T-helper 1 cell treated with Interleukin-12 subunit alpha and Interleukin-12 subunit beta and Interleukin-4 antibody, amounts not matched to agents 30 μg/mL and 1 μg/mL, for 36 hours (primary cell): ENCODE data around the gene MPZ.
"Not testable (repeated sequence)": the region's sequence is repeated elsewhere in the genome, so short reads cannot be mapped to it uniquely, and the experiment has no call there.

ENCODE experiments used
- H3K27ac Mint-ChIP-seq: one replicate; pipeline ENCODE4 v1.8.0; 2021; ENCODE audit warnings: mild to moderate bottlenecking, mixed read lengths
- H3K27me3 Mint-ChIP-seq: one replicate; pipeline ENCODE4 v1.8.0; 2021; ENCODE audit warnings: low read depth, mixed read lengths
- H3K36me3 Mint-ChIP-seq: one replicate; pipeline ENCODE4 v1.8.0; 2021; ENCODE audit warnings: low read depth, mixed read lengths
- H3K4me1 Mint-ChIP-seq: one replicate; pipeline ENCODE4 v1.8.0; 2021; ENCODE audit warnings: low read depth, mixed read lengths
- H3K4me3 Mint-ChIP-seq: one replicate; pipeline ENCODE4 v1.8.0; 2021; ENCODE audit warnings: mild to moderate bottlenecking, moderate library complexity, mixed read lengths
- H3K9me3 Mint-ChIP-seq: one replicate; pipeline ENCODE4 v1.8.0; 2021; ENCODE audit warnings: mixed read lengths

The MPZ gene

GRCh38 chr1:161309868-161310267 is at the start of gene MPZ:
Gene MPZ, minus strand, starts transcription at chr1:161309968. Its CDS starts 63 bp downstream, at chr1:161309905.
- no peaks in the 10 kb centered on the region for H3K9me3 Mint-ChIP-seq
- no peaks in the 10 kb centered on the region for H3K27me3 Mint-ChIP-seq
- no peak within 1 kb of the TSS for H3K27ac Mint-ChIP-seq
- H3K36me3 Mint-ChIP-seq: peaks cover 8% of the 10 kb centered on the region
- no peak within 1 kb of the TSS for H3K4me3 Mint-ChIP-seq
- H3K4me1 Mint-ChIP-seq: peaks cover 34% of the 10 kb centered on the region

DNA sequence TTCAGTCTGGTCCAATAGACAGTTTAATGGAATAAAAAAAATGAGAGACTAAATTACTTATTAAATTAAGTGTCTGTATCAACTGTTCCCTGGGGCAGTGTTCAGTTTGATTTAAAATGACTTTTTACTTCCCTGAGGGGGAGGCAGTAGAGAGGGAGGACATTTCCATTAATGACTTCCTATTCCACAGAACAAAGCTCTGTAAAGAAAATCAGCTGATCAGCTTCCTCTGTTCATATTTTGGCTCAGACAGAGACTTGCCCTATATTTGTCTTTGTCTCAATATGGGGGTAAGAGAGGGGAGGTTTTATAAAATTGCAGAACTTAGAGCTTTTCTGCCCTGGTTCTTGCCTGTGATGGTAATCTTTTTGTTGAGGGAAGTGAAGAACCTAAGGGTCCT is 49.5 kb upstream of the MPZ start:
- H3K27me3 Mint-ChIP-seq: no peaks in the 10 kb centered on the region
- H3K27ac Mint-ChIP-seq: peak overlapping the region; percentile 22
- H3K4me3 Mint-ChIP-seq: no peak overlapping the region
- H3K4me1 Mint-ChIP-seq: peaks cover 7% of the 10 kb centered on the region
- peaks cover 23% of the 10 kb centered on the region for H3K36me3 Mint-ChIP-seq
- H3K9me3 Mint-ChIP-seq: no peaks in the 10 kb centered on the region

DNA sequence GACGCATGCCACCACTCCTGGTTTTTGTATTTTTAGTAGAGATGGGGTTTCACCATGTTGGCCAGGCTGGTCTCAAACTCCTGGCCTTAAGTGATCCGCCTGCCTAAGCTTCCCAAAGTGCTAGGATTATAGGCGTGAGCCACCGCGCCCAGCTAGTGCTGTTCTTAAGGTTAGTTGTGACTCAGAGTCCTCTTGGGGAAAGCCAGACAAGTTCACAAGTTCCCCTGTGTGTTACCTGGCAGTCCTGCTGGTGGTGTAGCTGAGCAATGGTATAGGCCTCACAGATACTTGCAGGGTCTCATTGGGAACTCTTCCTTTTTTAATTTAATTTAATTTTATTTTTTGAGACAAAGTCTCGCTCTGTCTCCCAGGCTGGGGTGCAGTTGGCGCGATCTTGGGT is 47.3 kb upstream of the MPZ start:
- H3K4me3 Mint-ChIP-seq: no peak overlapping the region
- H3K36me3 Mint-ChIP-seq: peaks cover 15% of the 10 kb centered on the region
- peaks cover 8% of the 10 kb centered on the region for H3K4me1 Mint-ChIP-seq
- no peaks in the 10 kb centered on the region for H3K27me3 Mint-ChIP-seq
- H3K9me3 Mint-ChIP-seq: no peaks in the 10 kb centered on the region
- H3K27ac Mint-ChIP-seq: no peak overlapping the region

GRCh38 chr1:161351482-161351881 is 41.7 kb upstream of the MPZ start:
- H3K4me1 Mint-ChIP-seq: peaks cover 7% of the 10 kb centered on the region
- H3K27me3 Mint-ChIP-seq: no peaks in the 10 kb centered on the region
- no peak overlapping the region for H3K27ac Mint-ChIP-seq
- no peak overlapping the region for H3K4me3 Mint-ChIP-seq
- peaks cover 11% of the 10 kb centered on the region for H3K36me3 Mint-ChIP-seq
- H3K9me3 Mint-ChIP-seq: no peaks in the 10 kb centered on the region

DNA sequence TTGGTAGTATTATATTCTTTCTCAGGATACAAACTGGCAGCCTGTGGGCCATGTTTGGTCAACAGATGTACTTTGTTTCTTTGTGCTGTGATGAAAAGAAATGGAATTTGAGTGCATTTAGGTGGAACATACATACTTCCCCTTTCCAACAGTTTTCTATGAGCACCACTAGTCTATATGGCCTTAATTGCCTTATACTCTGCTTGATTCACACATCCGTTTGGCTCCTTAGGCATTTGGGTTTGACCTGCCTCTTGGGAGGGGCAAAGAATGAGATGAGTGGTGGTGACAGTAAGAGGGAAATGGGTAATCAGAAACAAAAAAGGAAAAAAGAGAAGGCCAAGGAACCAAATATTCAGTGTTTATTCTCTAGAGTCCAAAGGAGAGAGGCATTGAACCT is 40.9 kb upstream of the MPZ start:
- Mint-ChIP-seq H3K4me1 (peaks cover 7% of the 10 kb centered on the region), H3K4me3 (no peak overlapping the region), H3K9me3 (no peaks in the 10 kb centered on the region), H3K27me3 (no peaks in the 10 kb centered on the region), H3K36me3 (peaks cover 9% of the 10 kb centered on the region), H3K27ac (no peak overlapping the region)

DNA sequence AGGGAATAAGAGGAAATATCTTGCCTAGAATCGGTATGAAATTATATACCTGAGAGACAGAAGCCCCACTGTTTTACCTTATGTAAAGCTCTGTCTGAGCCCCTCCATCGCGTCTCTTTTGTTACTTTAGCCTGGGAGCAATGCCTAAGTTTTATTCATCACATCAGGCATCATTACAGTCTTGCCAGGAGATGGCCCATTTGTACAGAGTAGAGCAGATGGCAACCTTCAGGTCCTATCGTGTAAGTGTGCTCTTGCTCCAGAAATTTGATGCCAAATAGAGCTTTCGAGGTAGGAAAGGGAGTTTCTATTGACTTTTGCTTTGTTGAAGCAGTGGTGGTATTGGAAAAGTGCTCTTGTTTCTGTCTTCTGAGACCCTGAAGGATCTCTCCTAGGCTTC is 33.1 kb upstream of the MPZ start:
- Mint-ChIP-seq H3K9me3 (no peaks in the 10 kb centered on the region), H3K27me3 (no peaks in the 10 kb centered on the region), H3K4me1 (peaks cover 3% of the 10 kb centered on the region), H3K27ac (no peak overlapping the region), H3K4me3 (no peak overlapping the region), H3K36me3 (peaks cover 26% of the 10 kb centered on the region)

DNA sequence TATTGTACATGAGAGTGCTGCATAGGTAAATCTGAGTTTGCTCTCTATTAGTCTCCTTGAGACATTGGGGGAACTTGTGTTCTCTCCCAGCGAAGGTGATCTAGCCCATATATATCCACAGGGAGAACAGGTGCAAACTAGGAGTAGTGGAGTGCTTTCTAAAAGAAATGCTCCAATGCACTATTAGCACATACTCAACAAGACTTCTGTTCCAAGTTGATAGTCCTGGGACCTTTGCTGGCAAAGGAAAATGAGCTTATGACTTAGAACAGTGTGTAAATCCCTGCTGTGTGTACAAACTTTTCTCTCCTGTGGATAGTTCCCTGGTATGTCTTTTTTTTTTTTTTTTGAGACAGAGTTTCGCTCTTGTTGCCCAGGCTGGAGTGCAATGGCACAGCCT is 32.4 kb upstream of the MPZ start:
- Mint-ChIP-seq H3K27ac (no peak overlapping the region), H3K4me3 (no peak overlapping the region), H3K4me1 (peaks cover 3% of the 10 kb centered on the region), H3K27me3 (no peaks in the 10 kb centered on the region), H3K36me3 (peaks cover 26% of the 10 kb centered on the region), H3K9me3 (no peaks in the 10 kb centered on the region)

GRCh38 chr1:161335796-161336195 is 26.0 kb upstream of the MPZ start:
- peaks cover 29% of the 10 kb centered on the region for H3K36me3 Mint-ChIP-seq
- no peaks in the 10 kb centered on the region for H3K27me3 Mint-ChIP-seq
- H3K9me3 Mint-ChIP-seq: no peaks in the 10 kb centered on the region
- no peaks in the 10 kb centered on the region for H3K4me1 Mint-ChIP-seq
- H3K4me3 Mint-ChIP-seq: no peak overlapping the region
- H3K27ac Mint-ChIP-seq: no peak overlapping the region

GRCh38 chr1:161333166-161333565 is 23.4 kb upstream of the MPZ start:
- Mint-ChIP-seq H3K27me3 (no peaks in the 10 kb centered on the region), H3K4me1 (no peaks in the 10 kb centered on the region), H3K27ac (no peak overlapping the region), H3K9me3 (no peaks in the 10 kb centered on the region), H3K36me3 (peaks cover 34% of the 10 kb centered on the region), H3K4me3 (no peak overlapping the region)

GRCh38 chr1:161330346-161330745 is 20.6 kb upstream of the MPZ start:
- peaks cover 30% of the 10 kb centered on the region for H3K36me3 Mint-ChIP-seq
- no peaks in the 10 kb centered on the region for H3K4me1 Mint-ChIP-seq
- H3K4me3 Mint-ChIP-seq: no peak overlapping the region
- H3K27ac Mint-ChIP-seq: peak overlapping the region; percentile 16
- no peaks in the 10 kb centered on the region for H3K9me3 Mint-ChIP-seq
- H3K27me3 Mint-ChIP-seq: no peaks in the 10 kb centered on the region

GRCh38 chr1:161324020-161324419 is 14.3 kb upstream of the MPZ start:
- Mint-ChIP-seq H3K27ac (no peak overlapping the region), H3K27me3 (no peaks in the 10 kb centered on the region), H3K4me3 (no peak overlapping the region), H3K9me3 (no peaks in the 10 kb centered on the region), H3K4me1 (peaks cover 3% of the 10 kb centered on the region), H3K36me3 (peaks cover 14% of the 10 kb centered on the region)

GRCh38 chr1:161315841-161316674 is 6.3 kb upstream of the MPZ start:
- not testable (repeated sequence) for H3K27ac Mint-ChIP-seq, H3K9me3 Mint-ChIP-seq, H3K27me3 Mint-ChIP-seq, H3K36me3 Mint-ChIP-seq
- H3K4me3 Mint-ChIP-seq: peak overlapping the region; percentile 26
- H3K4me1 Mint-ChIP-seq: peaks cover 21% of the 10 kb centered on the region

DNA sequence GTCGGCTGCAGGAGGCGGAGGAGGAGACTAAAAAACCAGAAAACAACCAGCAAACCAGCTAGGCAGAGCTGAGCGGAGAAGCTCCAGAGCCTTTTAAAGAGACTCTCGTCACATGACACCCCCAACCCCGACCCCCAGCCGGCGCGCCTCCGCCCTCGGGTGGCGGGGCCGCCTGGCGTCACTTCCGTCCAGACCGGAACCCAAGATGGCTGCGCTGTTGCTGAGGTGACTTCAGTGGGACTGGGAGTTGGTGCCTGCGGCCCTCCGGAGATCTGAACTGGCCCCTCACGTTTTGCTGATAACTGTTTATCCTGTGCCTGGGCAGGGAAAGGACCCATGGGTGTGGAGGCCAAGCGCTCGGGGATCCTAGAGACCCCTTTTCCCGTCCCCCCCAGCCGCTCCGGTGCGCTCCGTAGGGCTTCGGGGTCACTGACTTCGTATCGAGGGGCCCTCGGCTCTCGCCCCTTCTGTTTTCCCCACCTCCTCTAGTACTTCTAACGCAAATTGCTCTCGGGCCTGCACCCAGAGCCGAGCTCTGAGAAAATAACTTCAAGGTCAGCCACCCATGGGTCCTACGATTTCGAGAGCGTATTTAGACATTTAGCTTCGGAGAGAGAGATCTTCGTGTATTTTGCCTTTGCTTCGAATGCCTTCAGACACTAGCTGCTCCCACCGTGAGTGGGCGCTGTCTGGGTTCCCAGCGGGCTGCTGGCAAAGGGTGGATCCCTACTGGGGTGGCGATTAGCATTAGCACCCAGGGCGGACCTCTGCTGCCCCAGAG is 4.6 kb upstream of the MPZ start, which contains the start of gene SDHC:
Gene SDHC (plus strand): TSS at position 181 of the 781 bp plus-strand sequence. CDS start 25 bp downstream, at position 206.
- peaks cover 21% of the 10 kb centered on the region for H3K4me1 Mint-ChIP-seq
- H3K36me3 Mint-ChIP-seq: peaks cover 7% of the 10 kb centered on the region
- H3K27ac Mint-ChIP-seq: peak within 1 kb of the TSS; percentile 97
- no peaks in the 10 kb centered on the region for H3K9me3 Mint-ChIP-seq
- peak within 1 kb of the TSS; percentile 98 for H3K4me3 Mint-ChIP-seq
- H3K27me3 Mint-ChIP-seq: no peaks in the 10 kb centered on the region

- H3K27ac Mint-ChIP-seq: peak overlapping the region; percentile 97
- H3K4me3 Mint-ChIP-seq: peak overlapping the region; percentile 98
- no peaks in the 10 kb centered on the region for H3K27me3 Mint-ChIP-seq
- no peaks in the 10 kb centered on the region for H3K9me3 Mint-ChIP-seq
- H3K4me1 Mint-ChIP-seq: peaks cover 21% of the 10 kb centered on the region
- peaks cover 7% of the 10 kb centered on the region for H3K36me3 Mint-ChIP-seq
Measured at GRCh38 chr1:161313554-161314200, 3.9 kb upstream of the MPZ start.
